ENCODE data around the gene FLOT1.
"Not testable (repeated sequence)": the region's sequence is repeated elsewhere in the genome, so short reads cannot be mapped to it uniquely, and the experiment has no call there.

FLOT1 gene

GRCh38 chr6:30767158-30767943 lies 24.9 kb upstream of the FLOT1 start:
- DNase-seq, result no peak

- DNase-seq, result no peak
Measured at GRCh38 chr6:30766461-30767157, 24.1 kb upstream of the FLOT1 start.

- not testable (repeated sequence) for DNase-seq
Measured at GRCh38 chr6:30765495-30765894, 23.0 kb upstream of the FLOT1 start.

GRCh38 chr6:30764490-30765043 lies 22.1 kb upstream of the FLOT1 start:
- not testable (repeated sequence) for DNase-seq

GRCh38 chr6:30763618-30764489 lies 21.4 kb upstream of the FLOT1 start:
- DNase-seq, result no peak

GRCh38 chr6:30763155-30763617 lies 20.7 kb upstream of the FLOT1 start:
- DNase-seq, result no peak

GRCh38 chr6:30761791-30762429 lies 19.4 kb upstream of the FLOT1 start:
- DNase-seq, result no peak

- DNase-seq, result no peak
Measured at GRCh38 chr6:30760549-30760948, 18.1 kb upstream of the FLOT1 start.

- no peak for DNase-seq
Measured at GRCh38 chr6:30759575-30760239, 17.2 kb upstream of the FLOT1 start.

GRCh38 chr6:30757261-30757904 lies 14.9 kb upstream of the FLOT1 start:
- DNase-seq, result no peak

GRCh38 chr6:30756405-30757003 lies 14.0 kb upstream of the FLOT1 start:
- DNase-seq, result not testable (repeated sequence)

GRCh38 chr6:30754631-30755030 lies 12.1 kb upstream of the FLOT1 start:
- DNase-seq, result no peak

- no peak for DNase-seq
Measured at GRCh38 chr6:30752157-30752927, 9.9 kb upstream of the FLOT1 start.

- DNase-seq, result no peak
Measured at GRCh38 chr6:30750379-30750668, 7.8 kb upstream of the FLOT1 start.

- DNase-seq, result no peak
Measured at GRCh38 chr6:30749554-30750378, 7.3 kb upstream of the FLOT1 start.

GRCh38 chr6:30748851-30749540 lies 6.5 kb upstream of the FLOT1 start:
- DNase-seq, result no peak

- DNase-seq, result no peak
Measured at GRCh38 chr6:30747902-30748769, 5.6 kb upstream of the FLOT1 start.

GRCh38 chr6:30747300-30747687 lies 4.8 kb upstream of the FLOT1 start:
- DNase-seq, result no peak
